Measurements from ENCODE around the gene RPS19BP1.
"Not testable (repeated sequence)": the region's sequence is repeated elsewhere in the genome, so short reads cannot be mapped to it uniquely, and the experiment has no call there.

Gene RPS19BP1

GRCh38 chr22:39508393-39508792, 24.2 kb downstream of the RPS19BP1 start:
- in situ Hi-C loops (cut with HindIII; ENCODE audit: low sequenced_read_pairs): loop anchor here (5.0 kb wide), 1 partner anchor 56 kb away; no protein-coding TSS in a partner anchor
- DNase-seq (ENCODE audit: low read depth): no peak
- H3K4me3 ChIP-seq (ENCODE audit: low read depth, low read length): no peak overlapping the region
- no peak for TF ChIP-seq CTCF (IDR thresholded peaks at IDR 0.05; ENCODE audit: low read depth, low read length, missing control alignments)

- H3K4me3 ChIP-seq (ENCODE audit: low read depth, low read length); DNase-seq (ENCODE audit: low read depth): not testable (repeated sequence)
- in situ Hi-C loops (cut with HindIII; ENCODE audit: low sequenced_read_pairs): loop anchor here (5.0 kb wide), 1 partner anchor 55 kb away; no protein-coding TSS in a partner anchor
Observed at GRCh38 chr22:39507021-39507420, 25.5 kb downstream of the RPS19BP1 start.

DNA sequence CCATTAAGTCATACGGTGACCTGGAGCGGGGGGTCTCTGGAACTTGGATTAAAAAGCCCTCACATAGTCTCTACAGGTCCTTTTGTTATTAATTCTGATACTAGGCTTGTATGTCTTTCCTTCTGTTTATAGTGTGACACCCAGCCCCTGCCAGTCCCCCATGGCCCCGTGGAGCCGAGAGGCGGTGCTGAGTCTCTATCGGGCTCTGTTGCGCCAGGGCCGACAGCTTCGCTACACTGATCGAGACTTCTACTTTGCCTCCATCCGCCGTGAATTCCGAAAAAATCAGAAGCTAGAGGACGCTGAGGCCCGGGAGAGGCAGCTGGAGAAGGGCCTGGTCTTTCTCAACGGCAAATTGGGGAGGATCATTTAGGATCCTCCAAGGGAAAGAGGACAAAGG, 28.5 kb downstream of the RPS19BP1 start:
- in situ Hi-C loops (cut with HindIII; ENCODE audit: low sequenced_read_pairs): no loop called here
- no peak for TF ChIP-seq CTCF (IDR thresholded peaks at IDR 0.05; ENCODE audit: low read depth, low read length, missing control alignments)

DNA sequence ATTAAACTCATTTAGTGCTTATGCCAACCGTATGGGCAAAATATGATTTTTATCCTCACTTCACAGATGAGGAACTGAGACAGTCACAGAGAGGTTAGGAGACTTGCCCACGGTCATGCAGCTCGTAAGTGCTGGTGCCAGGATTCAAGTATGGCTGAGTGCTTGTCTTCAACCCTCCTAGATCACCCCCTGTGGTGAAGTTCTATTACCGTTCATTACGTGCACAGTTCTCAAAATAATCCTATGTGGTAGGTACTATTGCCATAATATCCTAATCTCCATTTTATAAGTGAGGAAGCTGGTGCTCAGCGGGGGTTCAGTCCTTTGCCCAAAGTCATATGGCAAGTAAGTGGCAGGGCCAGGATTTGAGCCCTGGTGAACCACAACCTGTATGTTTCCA, 28.9 kb downstream of the RPS19BP1 start:
- in situ Hi-C loops (cut with HindIII; ENCODE audit: low sequenced_read_pairs): no loop called here
- DNase-seq (ENCODE audit: low read depth): no peak
- TF ChIP-seq CTCF (IDR thresholded peaks at IDR 0.05; ENCODE audit: low read depth, low read length, missing control alignments): no peak
- H3K4me3 ChIP-seq (ENCODE audit: low read depth, low read length): peak overlapping the region; percentile 83

More for the DNA sequence above, 28.5 kb downstream of the RPS19BP1 start:
- no peak for DNase-seq (ENCODE audit: low read depth)
- H3K4me3 ChIP-seq (ENCODE audit: low read depth, low read length): no peak overlapping the region

DNA sequence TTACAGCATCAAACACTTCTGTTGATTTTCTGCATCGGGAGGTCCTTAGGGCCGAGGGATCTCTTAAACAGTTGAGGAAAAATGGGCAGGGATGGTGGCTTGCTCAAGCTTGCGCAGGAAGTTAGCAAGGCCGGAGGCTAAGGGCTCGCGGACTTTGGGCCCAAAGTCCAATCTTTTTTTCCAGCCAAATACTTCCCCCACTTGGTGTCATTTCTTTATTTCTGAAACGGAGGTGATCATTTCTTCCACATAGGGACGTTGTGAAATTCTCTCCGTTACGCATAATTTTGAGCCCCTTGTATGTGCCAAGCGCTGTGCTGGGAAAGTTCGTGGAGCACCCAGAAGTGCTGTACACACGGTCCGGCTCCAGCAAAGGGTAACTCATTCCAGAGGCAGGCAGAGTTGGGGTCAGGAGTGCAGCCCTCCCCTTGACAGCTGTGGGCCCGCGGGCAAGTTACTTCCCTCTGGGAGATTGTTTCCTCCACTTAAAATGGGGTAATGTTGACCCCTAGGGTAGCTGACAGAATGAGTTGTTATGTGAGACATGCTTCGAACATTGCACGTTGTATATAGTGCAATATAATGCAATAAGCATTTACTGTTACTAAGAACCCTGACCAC, 29.6 kb downstream of the RPS19BP1 start:
- peak overlapping the region; percentile 83 for H3K4me3 ChIP-seq (ENCODE audit: low read depth, low read length)
- in situ Hi-C loops (cut with HindIII; ENCODE audit: low sequenced_read_pairs): no loop called here
- no peak for TF ChIP-seq CTCF (IDR thresholded peaks at IDR 0.05; ENCODE audit: low read depth, low read length, missing control alignments)
- no peak for DNase-seq (ENCODE audit: low read depth)

DNA sequence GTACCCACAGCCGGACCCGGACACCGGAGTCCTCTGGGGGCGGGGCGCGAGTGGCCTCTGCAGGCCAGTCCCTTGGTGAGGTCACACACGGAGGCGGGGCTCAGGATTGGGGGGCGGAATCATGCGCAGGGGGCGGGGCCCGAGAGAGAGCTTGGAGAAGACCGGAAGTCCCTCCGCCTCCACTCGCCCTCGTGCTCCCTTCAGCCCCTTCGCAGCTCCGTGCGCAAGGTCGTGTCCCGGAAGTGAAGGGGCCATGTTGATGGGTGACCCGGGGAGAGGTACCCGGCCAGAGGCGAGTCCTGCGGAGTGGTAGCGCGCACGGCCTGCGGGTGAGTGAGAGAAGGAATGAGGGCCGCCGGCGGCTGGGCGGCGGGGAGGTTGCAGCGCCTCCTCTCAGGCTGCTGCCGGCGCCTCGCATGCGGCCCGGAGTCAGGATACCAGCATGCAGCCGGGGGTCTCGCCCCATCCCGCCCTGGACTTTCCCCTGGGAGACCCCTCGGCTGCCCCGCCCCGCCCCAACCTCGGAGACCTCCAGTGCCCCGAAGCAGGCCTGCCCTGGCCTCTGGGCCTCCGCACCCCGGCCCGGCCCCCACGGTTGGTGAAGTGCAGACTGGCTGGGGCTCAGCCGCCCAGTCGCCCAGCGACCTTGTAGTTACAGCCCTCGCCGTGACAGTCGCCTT, 30.3 kb downstream of the RPS19BP1 start, which contains the start of gene MIEF1:
Gene MIEF1, plus strand, starts transcription at position 182 of the 680 bp plus-strand sequence. CDS start 9,005 bp downstream, outside the sequence.
- TF ChIP-seq CTCF (IDR thresholded peaks at IDR 0.05; ENCODE audit: low read depth, low read length, missing control alignments): peak; percentile 7
- in situ Hi-C loops (cut with HindIII; ENCODE audit: low sequenced_read_pairs): no loop called here
- peak; percentile 83 for DNase-seq (ENCODE audit: low read depth)
- peak within 1 kb of the TSS; percentile 83 for H3K4me3 ChIP-seq (ENCODE audit: low read depth, low read length)

- in situ Hi-C loops (cut with HindIII; ENCODE audit: low sequenced_read_pairs): no loop called here
- H3K4me3 ChIP-seq (ENCODE audit: low read depth, low read length): peak overlapping the region; percentile 83
- no peak for TF ChIP-seq CTCF (IDR thresholded peaks at IDR 0.05; ENCODE audit: low read depth, low read length, missing control alignments)
- DNase-seq (ENCODE audit: low read depth): no peak
Observed at GRCh38 chr22:39501644-39502108, 30.9 kb downstream of the RPS19BP1 start.
